Stimulated activated CD8-positive, alpha-beta memory T cell treated with anti-CD3 and anti-CD28 coated beads, Interleukin-7, amount 100 ng/mL, for 24 hours (primary cell): ENCODE measurements around the gene SNX12.

ENCODE experiments used
- DNase-seq: peaks from one replicate; pipeline ENCODE4 v3.0.0-alpha.2; 2020; ENCODE audit warnings: low read depth

The SNX12 gene

GRCh38 chrX:71068044-71068918, at the start of gene SNX12:
TSS of gene SNX12 (minus strand) at chrX:71068334. CDS start at chrX:71068306, 28 bp downstream.
- peak; percentile 67 for DNase-seq

DNA sequence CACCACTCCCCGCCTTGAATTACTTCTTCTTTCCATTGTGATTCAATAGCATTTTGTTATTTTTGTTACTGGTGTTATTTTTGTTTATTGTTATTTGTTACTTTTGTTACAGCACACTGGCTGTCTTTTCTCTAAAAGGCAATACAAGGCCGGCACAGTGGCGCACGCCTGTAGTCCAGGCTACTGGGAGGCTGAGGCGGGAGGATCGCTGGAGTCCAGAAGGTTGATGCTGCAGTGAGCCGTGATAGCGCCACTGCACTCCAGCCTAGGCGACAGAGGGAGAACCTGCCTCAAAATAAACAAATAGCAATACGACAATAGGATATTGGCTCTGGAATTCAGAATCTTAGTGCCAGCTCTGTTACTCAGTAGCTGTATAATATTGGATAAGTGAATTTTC, 49.2 kb upstream of the SNX12 start:
- DNase-seq, result no peak

DNA sequence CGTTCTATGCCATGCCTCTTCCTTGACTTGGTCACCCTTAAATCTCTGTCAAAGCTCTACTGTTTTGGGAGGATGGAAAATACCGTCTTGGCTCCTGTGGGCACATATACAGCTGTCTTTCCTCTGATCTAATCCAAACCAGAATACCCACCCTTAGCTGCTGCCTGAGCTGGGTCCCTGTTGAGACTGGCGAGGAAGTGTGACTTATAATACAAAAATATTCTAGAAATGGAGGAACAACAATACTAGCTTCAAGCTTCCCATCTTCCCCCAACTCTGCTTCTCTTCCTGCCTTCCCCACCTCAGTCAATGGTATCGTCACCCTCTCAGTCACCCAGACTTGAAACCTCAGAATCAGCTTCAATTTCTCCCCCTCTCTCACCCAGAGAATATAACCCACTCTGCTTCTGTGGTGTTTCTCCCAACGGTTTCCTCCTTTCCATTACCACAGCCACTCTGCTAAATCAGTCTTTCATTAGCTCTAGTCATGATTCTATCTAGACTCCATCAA, 43.8 kb upstream of the SNX12 start:
- DNase-seq, result no peak

- DNase-seq, result peak; percentile 26
Observed at GRCh38 chrX:71111141-71111843, 43.2 kb upstream of the SNX12 start, which contains the start of gene IL2RG. TSS of gene IL2RG (minus strand) at chrX:71111577. CDS start at chrX:71111539, 38 bp downstream.

DNA sequence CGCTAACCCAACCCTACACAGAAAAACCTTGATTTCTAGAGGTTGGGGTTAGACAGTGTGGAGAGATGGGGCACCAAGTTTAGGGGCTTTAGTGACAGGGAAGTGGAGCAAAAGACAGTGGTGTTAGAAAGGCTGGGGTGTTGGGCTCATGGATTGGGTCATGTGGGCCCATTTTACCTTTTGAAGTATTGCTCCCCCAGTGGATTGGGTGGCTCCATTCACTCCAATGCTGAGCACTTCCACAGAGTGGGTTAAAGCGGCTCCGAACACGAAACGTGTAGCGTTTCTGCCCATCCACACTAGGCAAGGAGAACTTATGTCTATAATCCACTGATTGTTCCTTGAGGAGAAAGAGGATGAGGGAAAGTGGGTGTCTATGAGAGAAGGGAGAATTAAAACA, 40.9 kb upstream of the SNX12 start:
- no peak for DNase-seq

GRCh38 chrX:71107762-71108360, 39.7 kb upstream of the SNX12 start:
- DNase-seq, result no peak

DNA sequence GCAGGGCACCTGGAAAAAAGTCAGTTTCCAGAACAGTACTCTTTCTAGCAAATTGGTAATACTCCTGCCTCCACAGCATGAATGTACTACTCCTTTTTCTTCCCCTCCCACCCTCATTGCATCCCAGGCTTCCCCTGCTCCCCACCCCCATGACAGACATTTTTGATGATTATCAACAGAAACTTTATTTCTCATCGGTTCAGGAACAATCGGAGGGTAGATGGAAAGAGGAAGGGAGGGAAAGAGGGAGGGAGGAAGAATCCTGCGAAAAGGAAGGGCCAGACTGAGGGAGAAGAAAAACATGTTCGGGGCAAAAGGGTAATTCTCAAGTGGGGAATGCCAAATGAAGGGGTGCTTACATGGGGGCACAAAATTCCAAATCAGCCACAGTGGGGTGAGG, 39.1 kb upstream of the SNX12 start:
- DNase-seq, result no peak

DNA sequence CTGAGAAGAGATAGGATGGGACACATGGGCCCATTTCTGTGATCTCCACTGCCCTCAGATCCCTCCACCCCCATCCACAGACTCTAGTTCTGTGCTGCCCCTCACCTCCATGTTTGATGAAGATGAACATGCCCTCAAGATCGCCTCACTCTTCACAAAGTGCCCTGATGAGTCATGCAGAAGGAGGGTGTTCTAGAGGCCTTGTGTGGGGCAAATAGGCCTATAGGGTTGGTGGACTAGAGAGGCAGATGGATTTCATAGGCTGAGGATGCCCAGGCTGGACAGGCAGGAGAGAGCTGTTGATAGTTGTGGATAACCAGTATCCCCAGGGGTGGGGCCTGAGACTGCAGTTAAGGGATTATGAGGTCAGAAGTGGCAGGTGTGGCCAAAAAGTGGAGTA, 38.3 kb upstream of the SNX12 start, which contains the start of gene CXorf65:
CXorf65 (minus strand) TSS at position 314 of the 400 bp plus-strand sequence; CDS start at position 130, 184 bp downstream.
- no peak for DNase-seq

DNA sequence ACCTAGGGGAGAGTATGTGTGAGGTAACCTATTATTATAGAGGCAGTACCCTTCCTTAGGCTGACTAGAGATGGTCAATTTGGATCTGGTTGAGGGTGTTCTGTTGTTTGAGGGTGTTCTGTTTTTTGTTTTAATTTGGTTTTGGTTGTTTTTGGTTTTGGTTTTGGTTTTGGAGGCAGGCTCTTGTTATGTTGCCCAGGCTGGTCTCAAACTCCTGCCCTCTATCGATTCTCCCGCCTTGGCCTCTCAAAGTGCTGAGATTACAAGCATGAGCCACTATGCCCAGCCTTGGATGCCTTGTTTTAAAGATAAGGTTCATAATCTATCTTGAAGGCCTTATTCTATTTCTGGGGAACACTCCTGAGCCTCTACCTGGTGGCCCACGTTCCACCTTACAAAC, 37.5 kb upstream of the SNX12 start:
- no peak for DNase-seq

GRCh38 chrX:71103110-71103983, 35.2 kb upstream of the SNX12 start:
- DNase-seq, result peak; percentile 29

DNA sequence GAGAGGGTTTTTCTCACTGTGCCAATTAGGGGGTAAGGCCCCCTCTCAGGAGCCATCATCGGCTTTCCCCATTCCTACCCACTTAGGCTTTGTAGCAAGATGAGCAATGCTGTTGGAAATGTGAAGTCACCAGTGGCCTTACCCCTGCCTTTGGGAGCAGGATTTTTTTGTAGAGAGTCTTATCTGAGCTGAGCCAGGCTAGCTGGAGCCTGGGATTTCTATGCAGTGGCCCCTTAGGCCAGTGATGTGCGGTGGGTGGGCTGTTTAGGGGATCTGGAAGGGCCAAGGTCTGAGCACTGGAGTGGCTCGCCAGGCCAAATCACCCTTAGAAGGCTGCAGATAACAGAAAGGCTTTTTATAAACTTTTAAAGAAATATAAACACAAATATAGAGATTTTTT, 34.2 kb upstream of the SNX12 start:
- DNase-seq, result no peak

GRCh38 chrX:71100581-71101505, 32.7 kb upstream of the SNX12 start:
- no peak for DNase-seq

DNA sequence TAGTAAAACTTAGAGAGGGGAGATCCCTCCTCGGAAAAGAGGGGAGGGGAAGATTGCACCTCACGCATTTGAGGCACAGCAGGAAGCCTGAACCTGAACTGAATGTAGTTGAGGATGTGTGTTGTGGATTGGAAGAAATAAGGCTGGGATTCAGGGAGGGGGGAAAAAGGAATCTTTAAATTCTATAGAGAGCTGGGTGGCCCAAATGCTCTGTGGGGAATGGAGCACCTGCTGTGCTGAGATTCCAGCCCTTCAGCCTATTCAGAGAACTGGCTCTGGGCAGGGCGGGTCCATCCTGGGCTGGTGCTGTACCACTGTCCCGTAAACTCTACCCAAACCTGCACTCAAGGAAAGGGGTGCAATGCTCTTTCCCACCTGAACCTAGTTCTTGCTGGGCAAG, 31.6 kb upstream of the SNX12 start:
- DNase-seq, result no peak

DNA sequence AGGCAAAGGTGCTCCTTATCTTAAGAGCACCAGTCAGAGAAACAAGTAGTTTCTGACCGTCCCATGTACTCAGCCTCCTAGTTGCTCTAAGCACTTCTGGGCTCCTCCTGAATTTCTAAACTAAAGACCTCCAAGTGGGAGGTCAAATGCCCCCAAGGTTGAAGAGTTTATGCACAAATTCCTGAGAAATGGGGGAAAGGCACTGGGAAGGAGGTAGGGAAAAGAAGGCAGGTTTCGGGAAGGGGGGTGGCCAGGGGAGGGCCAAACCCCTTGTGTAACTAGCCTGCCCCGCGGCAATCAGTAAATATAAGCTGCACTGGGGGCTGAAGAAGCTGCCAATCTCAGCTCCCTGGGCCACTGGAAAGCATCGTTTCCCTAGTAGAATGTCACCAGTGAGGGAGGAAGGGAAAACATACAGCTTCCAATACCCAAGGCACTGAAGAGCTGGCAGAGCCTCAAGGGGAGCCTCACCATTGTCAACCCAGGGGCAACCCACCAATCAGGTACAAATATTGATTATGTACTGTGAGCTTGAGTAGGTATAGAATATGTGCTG, 30.9 kb upstream of the SNX12 start:
- no peak for DNase-seq

GRCh38 chrX:71098302-71098701, 30.2 kb upstream of the SNX12 start:
- DNase-seq, result peak; percentile 55

- DNase-seq, result no peak
Observed at GRCh38 chrX:71096760-71097032, 28.6 kb upstream of the SNX12 start.

- DNase-seq, result no peak
Observed at GRCh38 chrX:71095981-71096759, 28.0 kb upstream of the SNX12 start.

DNA sequence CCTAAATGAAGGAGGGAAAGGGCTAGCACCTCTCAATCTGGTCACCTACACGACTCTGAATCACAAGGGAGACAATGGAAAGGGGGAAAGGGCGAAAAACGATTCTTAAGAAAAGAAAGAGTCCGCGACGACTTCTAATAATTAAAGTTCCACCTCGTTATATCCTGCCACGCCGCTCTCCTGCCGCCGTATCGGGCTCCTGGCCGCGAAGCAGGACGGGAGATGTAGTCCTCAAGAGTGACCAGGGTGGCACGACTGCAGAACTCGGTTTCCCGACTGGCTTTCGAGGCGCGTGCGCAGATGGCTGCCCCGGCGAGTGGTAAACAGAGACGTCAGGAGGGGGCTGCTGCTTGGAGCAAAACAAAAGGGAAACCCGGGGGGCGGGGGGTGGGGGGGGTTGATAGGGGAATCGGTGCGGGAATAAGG, 27.4 kb upstream of the SNX12 start, which contains the start of gene FOXO4:
FOXO4 (plus strand) TSS at position 297 of the 426 bp plus-strand sequence. CDS start 678 bp downstream, outside the sequence.
- DNase-seq, result peak; percentile 64

GRCh38 chrX:71095033-71095432, 26.9 kb upstream of the SNX12 start:
- no peak for DNase-seq
